HG03342 (cell line): ENCODE results near the gene CCL27.
A peak's percentile ranks its signal among the peaks of the same experiment; 100 is the strongest.
"Not testable (repeated sequence)": the region's sequence is repeated elsewhere in the genome, so short reads cannot be mapped to it uniquely, and the experiment has no call there.

Experiments
- ATAC-seq: cut with Tn5 transposase; IDR thresholded peaks from one replicate; pipeline ENCODE4 v1.9.1; 2021; ENCODE audit warnings: mild to moderate bottlenecking, moderate library complexity; ENCODE audit not compliant: unreplicated experiment

The CCL27 gene

DNA sequence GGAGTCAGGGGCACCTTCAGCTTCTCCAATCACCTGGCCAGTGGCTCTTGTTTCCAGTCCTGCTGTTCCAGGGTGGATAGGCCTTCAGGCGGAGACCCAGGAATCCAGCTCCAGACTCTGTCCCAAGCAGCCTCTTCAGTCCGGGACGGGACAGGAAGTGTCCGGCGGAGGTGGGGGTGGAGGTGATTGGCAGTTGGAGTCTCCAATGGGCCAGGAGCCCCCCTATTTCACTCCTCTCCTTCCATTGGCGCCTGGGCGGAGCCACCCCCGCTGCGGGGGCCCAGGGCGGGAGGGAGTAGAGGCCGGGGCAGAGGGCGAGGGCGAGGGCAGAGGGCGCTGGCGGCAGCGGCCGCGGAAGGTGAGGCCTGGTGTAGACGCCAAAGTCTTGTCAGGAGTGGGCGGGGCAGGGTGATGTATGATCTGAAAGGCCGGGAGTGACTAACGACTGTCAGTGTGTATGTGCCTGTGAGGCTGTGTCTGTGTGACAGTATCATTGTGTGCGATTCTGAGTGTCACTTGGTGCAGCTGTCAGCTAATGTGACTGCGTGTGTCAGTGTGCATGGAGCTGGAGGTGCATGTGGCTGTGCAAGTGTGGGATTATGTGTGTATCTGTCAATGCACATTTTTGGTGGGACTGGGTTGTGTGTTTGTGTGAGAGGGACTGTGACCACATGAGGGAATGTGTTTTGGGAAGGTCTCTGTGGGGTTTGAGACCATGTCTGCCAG lies 10.4 kb downstream of the CCL27 start, which contains the start of gene IL11RA:
TSS of gene IL11RA (plus strand) at position 310 of the 726 bp plus-strand sequence. CDS start 3,033 bp downstream, outside the sequence.
- ATAC-seq = no peak

DNA sequence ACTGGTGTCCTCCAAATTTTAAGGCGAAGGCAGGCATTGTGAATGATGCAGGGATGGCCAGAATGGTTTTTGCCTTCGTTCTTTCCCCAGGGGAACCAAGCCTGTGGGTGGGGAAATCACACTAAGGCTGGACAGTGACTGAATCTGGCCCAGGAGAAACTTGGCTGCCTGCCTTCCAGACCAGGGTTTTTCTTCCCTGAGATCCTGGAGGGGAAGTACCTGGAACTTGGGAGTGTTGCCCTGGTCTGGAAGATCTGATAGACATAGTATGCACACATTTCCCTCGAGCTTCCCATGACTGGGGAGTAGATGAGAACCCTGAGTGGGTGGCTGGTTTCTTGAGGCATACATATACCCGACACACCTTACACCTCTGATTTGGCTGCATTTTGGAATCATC lies 11.1 kb downstream of the CCL27 start:
- ATAC-seq = no peak

DNA sequence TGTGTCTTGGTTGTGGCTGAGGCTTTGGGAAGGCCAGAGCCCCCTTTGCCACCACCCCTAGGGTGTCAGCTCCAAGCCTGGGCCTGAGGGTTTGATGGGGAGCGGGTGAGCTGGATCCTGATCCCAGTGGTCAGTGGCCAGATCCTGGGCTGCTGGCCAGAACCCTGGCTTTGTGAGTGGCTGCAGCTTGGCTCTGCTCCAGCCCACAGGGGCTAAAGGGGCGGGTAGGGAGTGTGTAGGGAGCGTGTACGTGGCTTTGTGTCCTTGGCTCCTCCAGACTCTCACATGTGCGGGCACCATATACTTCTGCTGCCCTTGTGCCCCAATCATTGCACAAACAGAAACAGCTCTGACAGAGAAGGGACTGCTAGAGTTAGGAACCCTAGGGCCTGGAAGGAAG lies 11.6 kb downstream of the CCL27 start:
- no peak for ATAC-seq

DNA sequence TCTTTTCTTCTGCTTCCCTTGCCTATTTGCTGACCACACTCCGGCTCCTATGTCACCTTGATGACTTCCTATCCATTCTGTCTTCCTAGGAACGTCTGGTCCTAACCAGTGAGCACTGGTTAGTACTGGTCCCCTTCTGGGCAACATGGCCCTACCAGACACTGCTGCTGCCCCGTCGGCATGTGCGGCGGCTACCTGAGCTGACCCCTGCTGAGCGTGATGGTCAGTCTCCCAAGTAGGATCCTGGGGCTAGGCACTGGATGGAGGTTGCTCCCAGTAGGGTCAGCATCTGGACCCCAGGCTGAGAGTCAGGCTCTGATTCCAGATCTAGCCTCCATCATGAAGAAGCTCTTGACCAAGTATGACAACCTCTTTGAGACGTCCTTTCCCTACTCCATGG lies 13.8 kb downstream of the CCL27 start:
- no peak for ATAC-seq

DNA sequence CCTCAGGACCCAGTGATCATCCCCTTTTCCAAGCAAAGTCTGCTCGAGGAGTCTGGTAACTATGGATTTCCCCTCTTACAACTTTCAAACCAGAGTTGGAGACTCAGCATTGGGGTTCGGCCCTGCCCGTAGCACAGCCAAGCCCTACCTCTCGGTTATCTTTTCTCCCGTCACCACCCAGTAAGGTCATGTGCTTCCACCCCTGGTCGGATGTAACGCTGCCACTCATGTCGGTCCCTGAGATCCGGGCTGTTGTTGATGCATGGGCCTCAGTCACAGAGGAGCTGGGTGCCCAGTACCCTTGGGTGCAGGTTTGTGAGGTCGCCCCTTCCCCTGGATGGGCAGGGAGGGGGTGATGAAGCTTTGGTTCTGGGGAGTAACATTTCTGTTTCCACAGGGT lies 14.8 kb downstream of the CCL27 start:
- ATAC-seq = no peak

DNA sequence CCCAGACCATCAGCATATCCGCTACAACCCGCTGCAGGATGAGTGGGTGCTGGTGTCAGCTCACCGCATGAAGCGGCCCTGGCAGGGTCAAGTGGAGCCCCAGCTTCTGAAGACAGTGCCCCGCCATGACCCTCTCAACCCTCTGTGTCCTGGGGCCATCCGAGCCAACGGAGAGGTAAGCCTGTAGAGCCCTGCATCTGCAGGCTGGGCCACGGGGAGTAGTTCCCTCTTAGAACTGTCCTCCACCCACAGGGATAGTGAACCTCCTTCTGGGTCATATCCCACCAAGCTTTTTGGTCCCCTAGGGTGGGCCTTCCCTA lies 15.4 kb downstream of the CCL27 start:
- no peak for ATAC-seq

DNA sequence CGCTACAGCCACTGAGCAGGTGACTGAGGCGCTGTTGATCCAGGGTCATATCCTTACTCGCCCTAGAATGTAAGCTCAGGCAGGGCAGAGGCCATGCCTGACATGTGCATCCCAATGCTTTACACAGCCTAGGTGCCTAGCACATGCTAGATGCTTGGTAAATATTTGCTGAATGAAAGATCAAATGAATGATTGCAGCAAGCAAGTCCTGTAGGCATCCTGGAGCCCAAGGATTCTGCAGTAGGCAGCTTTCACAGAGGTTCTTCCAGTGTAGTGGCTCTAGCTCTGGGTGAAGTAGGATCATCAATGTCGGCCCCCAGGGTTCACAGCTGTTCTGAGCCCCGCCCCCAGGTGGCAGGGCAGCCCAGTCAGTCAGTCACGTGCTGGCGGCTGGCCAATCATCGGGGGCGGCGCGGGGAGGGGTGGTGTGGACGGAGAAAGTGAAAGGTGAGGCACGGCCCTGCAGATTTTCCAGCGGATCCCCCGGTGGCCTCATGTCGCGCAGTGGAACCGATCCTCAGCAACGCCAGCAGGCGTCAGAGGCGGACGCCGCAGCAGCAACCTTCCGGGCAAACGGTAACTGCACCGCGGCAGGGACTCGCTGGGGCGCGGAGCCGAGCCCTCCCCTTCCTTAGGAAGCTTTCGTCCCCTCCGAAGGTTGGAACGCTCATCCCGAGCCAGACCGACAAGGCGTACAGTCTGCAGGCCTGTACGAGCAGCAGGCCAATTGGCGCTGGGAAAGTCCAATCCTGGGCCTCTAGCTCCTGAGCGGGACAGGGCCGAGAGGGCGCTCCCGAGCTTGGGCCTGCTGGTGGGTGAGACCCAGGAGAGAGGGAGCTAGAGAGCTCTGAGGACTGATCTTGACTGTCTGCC lies 16.0 kb downstream of the CCL27 start, which contains the start of gene GALT:
TSS of gene GALT (plus strand) at position 465 of the 873 bp plus-strand sequence. CDS start at position 495, 30 bp downstream.
- ATAC-seq = peak; percentile 82

DNA sequence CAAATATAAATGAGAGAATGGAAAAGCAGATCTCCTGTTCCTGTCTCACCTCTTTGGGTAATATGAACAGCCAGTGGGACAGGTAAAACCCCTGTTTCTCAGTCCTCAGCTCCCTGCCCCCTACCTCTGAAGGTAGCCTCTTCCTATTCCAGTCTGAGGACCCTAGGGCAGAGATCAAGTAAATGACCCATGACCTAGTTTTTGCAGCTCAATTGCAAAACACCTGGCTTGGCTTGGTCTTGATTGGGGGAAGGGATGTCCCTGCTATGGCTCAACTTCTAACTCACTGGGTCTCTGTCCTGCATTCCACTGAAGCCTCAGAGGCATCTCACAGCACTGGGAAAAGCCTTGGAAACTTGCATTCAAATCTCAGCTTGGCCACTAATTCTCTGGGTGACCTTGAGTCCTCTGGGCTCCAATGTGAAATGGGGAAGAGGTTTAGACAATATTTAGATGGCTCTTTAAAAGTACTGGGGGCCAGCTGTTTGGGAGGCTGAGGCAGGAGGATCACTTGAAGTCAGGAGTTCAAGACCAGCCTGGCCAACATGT lies 17.6 kb downstream of the CCL27 start:
- ATAC-seq = no peak

DNA sequence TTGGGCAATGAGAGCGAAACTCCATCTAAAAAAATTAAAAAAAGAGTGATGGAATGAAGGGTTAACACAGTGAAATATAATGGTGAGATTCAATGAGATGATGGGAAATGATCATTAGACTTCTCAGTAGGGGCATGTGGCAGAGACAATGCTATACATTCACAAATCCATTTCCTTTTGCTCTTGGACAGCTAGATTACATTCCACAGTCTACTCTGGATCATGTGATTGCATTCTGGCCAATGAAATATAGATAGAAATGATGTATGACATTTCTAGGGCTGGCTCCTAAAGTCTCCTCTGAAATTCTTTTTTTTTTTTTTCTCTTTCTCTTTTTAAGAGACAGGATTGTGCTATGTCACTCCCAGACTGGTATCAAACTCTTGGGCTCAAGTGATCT lies 19.8 kb downstream of the CCL27 start:
- no peak for ATAC-seq

DNA sequence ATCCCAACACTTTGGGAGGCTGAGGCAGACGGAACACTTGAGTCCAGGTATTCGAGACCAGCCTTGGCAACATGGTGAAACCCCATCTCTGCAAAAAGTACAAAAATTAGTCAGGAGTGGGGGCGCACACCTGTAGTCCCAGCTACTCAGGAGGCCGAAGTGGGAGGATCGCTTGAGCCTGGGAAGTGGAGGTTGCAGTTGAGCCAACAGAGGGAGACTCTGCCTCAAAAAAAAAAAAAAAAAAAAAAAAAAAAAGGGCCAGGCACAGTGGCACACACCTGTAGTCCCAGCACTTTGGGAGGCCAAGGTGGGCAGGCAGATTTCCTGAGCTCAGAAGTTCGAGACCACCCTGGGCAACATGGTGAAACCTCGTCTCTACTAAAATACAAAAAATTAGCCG lies 23.1 kb downstream of the CCL27 start:
- not testable (repeated sequence) for ATAC-seq

DNA sequence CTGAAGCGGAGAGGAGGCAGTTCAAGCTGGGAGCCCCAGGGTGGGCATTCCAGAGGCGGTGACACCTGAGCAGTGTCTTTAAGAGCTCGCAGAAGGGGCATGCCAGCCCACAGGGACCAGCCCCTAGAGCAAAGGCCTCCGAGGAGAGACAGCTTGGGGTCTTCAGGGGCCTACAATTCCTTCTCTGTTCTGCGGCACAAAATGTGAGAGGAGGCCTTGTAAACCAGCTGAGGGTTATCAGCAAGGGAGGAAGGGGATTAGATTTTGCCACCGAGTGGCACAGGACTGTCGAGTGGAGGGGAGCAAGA lies 24.4 kb downstream of the CCL27 start:
- ATAC-seq = no peak

DNA sequence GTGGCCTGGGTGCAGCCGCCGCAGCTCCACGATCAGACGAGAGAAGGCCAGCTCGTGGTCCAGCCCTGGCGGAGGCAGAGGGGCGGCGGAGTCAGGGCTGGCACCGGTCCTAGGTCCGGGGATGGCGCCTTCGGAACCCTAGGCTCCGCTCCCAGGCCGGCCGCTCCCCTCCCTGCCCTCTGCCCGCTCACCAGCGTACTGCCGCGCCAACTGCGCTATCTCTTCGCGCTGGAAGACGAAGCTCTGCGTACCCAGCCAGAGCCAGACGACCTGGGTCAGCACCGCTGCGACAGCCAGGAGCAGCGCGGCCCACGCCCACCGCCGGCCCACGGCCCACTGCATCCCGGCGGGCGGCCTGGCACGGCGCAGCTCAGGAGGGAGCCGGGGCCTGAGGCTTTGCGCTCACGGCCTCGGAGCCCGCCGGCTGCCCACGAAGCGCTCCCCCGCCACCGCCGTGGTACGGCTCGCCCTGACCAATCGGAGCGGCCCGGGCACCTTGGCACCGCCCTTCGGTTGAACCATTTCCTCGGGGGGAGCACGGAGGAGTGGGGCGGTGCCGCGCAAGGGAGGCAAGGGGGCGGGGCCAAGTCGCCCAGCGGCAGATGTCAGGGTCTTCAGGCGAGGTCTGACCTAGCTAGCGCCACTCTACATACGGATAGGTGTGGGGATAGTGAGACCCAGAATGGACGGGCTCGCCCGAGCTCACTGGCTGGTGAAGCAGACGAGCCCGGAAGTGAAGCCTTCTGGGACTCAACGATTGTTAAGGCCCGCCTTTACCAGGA lies 24.9 kb downstream of the CCL27 start, which contains the start of gene SIGMAR1:
TSS of gene SIGMAR1 (minus strand) at position 432 of the 782 bp plus-strand sequence. CDS start at position 342, 90 bp downstream.
- ATAC-seq = peak; percentile 85

DNA sequence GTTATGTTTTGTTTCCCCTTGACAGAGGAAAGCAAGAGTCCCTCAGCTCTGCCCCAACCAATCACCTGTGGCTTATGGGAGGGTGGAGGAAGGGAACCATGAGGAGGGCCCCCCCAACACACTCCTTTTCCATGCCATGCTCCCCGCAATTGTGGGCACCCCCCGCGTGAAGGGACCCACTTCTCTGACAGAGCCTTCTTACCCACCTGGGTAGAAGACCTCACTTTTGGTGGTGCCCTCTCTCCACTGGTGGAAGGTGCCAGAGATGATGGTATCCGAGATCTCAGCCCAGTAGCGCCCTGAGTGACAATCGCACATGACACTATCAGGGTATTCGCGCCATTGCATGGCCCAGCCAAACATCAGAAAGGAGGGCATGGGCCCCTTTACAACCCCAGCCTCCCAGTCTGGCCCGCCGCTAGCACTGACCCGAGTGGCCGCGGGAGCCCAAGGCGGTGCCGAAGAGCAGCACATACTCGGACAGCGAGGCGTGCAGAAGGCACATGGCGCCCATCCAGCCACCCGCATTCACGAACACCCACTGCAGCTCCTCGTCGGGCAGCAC lies 25.6 kb downstream of the CCL27 start:
- ATAC-seq = no peak

DNA sequence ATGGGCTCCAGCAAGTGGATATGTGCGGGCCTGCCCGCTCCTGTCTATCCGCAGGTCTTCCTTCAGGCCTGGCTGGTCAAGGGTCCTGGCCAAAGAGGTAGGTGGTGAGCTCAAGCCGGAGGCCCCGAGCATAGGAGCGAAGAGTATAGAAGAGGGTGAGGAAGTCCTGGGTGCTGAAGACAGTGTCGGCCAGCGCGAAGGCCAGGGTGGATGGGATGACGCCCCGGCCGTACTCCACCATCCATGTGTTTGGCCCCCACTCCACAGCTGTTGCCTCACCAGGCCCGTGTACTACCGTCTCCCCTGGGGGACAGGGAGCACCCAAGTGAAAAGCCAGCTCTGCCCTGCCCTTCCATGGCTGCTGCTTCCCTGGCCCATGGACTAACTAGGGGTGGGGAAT lies 26.9 kb downstream of the CCL27 start:
- no peak for ATAC-seq

DNA sequence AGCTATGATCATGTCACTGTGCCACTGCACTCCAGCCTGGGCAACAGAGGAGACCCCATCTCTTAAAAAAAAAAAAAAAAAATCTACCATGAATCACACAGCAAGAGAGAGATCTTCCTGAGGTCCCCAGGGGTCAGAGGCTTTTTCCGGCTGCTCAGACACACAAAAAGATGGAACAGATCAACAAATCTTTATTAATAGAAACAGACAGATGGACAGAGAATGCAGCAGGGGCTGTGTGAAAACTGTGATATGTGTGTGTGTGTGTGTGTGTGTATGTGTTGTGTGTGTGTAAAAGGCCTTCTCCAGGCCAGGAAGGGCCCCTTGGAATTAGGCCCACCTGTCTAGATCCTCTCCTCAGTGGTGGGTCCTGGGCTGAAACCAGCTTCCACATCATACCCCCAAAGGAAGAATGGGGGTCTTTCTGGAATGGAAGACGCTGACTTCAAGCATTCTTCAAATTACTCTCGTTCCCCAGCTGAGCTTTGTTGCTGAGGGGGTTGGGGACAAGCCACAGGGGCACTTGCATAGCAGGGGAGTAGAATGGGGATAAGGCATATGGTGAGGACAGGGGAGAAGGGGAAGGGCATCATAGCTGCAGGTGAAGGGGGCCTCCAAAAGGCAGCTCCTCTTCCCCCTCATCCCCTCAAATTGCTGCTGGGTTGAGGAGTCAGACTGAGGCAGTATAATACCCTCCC lies 27.8 kb downstream of the CCL27 start:
- ATAC-seq = no peak

DNA sequence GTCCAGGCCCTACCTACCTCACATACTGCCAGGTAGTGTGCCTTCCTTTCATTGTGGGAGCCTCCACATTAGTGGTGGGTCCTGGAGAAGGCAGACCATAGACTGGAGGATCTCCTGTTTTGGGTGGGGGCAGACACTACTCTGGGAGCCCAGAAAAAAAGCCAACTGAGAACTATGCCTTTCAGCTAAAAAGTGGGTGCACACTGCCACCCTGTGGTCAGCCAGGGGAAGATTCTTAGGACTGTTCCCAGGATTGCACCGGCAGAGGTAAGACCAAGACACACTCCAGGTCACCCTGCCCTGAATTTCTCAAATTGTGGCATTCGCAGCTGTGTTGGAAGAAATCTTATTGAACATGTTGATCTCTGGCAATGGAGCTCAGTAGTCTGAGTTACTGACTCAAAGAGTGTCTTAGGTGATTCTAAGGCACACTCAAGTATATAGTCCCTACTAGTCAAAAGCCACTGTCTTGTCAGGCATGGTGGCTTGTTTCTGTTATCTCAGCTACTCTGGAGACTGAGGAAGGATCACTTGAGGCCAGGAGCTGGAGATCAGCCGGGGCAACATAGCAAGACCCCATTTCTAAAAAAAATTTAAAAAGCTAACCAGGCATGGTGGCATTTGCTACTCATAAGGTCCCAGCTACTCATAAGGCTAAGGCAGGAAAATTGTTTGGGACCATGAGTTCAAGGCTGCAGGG lies 28.5 kb downstream of the CCL27 start:
- ATAC-seq = no peak

DNA sequence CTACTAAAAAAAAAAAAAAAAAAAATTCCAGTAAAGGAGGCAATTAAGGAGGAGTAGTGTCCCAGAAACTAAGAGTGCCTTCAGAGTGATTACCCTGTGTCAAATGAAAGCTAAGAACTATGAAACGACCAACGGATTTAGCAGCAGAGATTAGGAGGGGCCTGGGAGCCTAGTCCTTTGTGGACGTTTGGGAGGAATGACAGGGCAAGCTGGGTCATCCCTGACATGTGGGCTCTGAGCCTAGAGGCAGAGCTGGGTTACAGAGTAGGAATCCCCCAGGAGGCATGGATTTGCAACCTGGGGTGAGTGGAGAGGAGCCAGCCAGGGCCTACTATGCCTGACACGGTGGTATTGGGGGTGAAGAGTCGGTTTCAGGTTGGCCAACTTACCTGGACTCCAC lies 29.3 kb downstream of the CCL27 start:
- no peak for ATAC-seq

DNA sequence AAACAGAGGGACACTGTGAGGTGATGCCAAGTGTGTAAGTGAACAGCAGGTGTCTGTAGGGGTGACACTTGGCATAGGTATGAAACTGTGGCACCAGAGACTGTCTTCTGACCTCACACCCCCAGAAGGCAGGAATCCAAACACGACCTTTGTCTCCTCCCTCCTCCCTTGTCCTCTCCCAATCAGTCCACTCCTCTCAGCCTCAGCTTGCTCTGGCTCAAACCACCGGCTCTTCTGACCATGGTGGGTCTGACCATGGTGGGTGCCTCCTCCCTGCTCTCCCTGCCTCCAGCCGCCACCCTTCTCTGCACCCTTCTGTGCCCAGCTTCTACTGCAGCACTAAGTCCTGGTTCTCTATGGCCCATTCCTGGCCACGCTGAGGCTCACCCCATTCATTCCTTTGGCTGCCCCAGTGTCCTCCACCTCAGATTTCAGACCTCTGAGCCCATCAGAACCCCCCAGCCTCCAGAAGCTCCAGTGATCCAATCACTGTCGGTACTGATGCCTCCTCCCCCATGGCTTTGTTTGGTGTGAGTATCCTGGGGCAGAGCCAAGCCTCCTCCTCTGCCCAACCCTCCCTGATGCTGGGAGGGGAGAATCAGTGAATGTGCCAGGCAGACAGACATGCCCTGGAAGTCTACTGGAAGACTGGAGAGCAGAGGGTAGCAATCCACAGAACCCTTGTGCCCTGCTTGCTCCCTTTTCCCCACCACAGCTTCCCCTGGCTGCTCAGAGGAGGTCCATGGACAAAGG lies 31.9 kb downstream of the CCL27 start:
- ATAC-seq = no peak

DNA sequence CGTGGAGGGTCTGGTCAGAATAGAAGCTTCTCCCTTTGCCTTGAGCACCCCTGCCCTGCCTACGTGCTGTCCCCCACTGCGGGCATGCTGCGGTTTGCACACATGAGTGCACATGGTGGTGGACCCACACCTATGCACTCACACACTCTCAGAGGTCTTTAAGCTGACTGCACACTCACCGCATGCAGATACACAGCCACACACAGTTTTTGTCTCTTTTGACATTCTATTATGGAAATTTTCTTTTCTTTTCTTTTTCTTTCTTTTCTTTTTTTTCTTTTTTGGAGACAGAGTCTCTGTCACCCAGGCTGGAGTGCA lies 33.0 kb downstream of the CCL27 start:
- ATAC-seq = no peak
